GM18505 (cell line): ENCODE measurements around the gene HTR4.

Source experiments
- ATAC-seq: cut with Tn5 transposase; IDR thresholded peaks from one replicate; pipeline ENCODE4 v1.9.1; 2021; ENCODE audit not compliant: unreplicated experiment
- POLR2A ChIP-seq: IDR thresholded peaks from 4 replicates; pipeline ENCODE4 v1.6.1; 2011; ENCODE audit warnings: borderline replicate concordance; ENCODE audit not compliant: insufficient read depth, insufficient read length; ENCODE audit errors: extremely low read depth

HTR4 gene

DNA sequence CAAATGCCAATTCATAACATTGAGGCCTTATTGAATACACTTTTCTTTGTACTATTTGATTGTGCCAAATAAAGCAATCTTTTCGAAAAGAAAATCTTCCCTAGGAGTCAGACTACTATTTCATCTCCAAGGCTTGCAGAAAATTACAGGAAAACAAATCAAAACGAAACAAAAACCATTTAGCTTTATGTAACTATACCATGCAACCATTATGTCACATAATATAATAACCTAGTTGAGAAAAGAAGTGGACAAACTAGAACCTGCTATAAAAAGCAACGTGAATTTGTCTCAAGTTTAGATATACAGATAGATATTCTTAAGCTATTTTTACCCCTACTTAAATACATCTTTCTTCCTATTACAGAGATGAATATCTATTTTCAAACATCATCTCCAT lies 18.0 kb downstream of the HTR4 start:
- no peak for ATAC-seq
- no peak for TF ChIP-seq POLR2A

DNA sequence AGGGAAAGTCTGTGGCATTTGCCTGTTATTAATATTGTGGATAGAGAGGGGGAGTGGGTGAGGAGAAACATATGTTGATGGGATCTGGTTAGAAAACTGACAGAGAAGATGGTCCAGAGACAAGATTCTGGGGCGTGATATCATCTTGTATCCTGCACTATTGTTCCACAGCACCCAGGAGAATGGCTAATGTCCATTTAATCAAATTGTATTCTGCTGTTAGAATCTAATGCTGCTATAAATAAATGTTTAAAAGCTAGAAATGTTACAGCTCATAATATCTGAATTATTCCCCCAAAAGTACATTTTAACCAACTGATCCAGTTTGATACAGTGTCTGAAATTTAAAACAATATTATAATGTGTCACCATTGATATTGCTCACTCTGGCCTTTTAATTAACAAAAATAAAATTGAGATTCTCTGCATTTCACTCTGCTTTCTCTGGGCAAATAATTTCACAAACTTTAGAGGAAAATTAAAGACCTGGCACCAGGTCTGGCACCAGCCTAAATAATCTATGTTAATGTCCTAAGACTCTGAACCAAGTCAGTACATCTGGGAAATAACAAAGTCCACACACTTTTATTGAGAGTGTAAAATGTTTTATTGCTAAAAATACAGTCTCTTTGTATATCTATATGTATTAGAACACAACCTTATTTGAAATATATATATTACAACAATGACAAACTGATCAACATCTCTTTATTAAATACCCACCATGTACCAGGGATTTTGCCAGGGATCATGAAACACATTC lies 18.8 kb downstream of the HTR4 start:
- ATAC-seq: no peak
- no peak for TF ChIP-seq POLR2A

DNA sequence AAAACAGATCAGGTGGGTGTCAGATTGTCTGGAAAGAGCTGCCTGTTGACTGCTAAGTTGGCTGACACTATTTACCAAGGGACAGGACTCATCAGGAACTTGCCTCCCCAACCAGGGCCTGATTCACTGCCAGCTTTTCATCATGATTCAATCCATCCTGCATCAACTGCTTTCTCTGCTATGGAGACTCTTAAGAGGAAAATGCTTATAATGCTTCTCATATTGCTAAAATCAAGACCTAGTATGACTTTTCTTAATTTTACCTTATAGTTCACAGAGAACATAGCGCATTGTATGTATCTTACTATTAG lies 21.3 kb downstream of the HTR4 start:
- no peak for TF ChIP-seq POLR2A
- ATAC-seq: no peak

DNA sequence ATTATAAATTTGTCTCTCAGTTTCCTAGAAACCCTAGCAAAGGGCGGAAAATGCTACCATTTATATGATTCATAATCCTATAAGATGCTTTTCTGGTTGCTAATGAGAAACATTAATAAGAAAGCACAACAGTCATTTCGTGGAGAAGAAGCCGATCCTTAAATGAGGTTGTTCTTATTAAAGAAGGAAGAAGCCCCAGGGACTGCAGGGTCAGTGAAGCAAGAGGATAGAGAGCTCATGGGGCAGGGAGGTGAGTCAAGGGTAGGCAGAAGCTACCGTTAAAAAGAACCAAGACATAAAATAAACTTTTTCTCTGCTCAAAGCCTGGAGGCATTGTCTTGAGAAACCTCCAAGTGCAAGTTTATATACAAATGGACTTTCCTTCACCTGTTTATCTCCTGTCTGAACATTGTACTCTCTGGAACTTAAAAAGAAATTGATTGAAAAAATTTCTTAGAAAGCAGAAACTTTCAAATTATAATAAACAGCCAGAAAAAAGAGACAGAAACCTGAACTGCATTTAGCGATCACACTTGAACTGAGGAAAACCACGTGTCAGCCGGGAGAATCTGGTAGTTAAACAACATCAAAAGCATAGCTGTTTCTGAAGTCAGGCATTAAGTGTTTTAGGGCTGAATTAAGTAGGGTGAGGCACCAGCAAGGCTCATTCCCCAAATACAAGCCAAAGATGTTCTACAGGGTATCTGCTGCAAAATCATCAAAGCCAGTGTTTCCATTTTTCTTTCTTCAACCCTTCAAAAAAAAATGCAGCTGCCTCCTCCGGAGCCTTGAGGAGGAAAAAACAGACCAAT lies 21.9 kb downstream of the HTR4 start:
- ATAC-seq: no peak
- no peak for TF ChIP-seq POLR2A

DNA sequence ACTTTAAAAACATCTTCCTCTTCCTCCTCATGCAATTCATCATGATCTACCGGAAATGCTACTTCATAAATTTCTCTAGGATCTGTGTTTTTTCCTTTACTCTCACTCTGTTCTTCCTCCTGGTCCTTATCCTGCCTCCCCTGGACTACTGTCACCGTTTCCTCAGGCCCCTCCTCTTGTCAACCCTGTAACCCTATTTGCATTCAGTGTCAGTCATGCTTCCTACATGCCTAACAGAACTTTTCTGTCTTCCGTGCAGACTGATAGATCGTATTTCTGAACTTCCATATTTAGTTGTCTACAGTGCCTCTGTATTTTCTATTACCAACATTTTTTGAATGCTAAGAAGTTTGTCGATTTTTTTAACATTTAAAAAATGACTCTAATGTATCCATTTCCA lies 27.3 kb downstream of the HTR4 start:
- no peak for TF ChIP-seq POLR2A
- ATAC-seq: no peak

DNA sequence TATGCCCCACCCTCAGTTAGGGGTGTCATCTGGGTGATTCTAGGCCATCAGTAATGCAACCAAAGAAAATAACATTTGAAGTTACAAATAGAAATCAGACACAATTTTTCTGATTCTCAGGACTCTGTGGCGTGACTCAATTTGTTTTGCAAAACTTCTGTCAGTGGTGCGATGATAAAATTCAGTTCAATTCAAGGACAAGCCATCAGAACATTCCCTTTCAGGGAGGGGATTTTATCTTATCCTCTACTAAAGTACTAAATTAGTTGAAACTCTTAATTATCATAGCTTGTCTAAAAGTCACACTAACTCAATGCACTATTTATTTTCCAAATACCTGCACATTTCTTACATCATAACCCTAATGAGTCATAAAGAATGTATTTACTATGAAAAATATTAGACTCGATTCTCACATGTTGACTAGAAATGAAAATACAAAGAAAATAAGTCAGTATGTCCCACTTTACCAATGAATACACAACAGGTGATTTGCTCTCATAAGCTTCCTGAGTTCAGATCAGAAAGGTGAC lies 28.2 kb downstream of the HTR4 start:
- ATAC-seq: no peak
- TF ChIP-seq POLR2A: no peak

DNA sequence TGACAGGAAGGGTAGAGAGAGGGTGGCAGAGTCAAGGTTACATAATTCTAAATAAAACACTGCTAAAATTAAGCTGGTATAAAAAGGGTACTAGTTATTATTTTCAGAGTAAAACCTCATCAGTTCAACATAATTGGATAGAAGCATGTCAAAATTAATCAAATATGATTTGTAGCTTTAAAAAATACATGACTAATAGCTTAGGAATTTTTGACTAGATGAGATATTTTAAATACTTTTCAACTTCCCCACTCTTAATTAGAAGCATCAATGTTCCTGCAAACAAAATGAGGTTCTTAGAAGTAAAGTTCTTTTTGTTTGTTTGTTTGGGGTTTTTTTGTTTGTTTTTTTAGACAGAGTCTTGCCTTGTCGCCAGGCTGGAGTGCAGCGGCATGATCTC lies 29.1 kb downstream of the HTR4 start:
- TF ChIP-seq POLR2A: no peak
- no peak for ATAC-seq

DNA sequence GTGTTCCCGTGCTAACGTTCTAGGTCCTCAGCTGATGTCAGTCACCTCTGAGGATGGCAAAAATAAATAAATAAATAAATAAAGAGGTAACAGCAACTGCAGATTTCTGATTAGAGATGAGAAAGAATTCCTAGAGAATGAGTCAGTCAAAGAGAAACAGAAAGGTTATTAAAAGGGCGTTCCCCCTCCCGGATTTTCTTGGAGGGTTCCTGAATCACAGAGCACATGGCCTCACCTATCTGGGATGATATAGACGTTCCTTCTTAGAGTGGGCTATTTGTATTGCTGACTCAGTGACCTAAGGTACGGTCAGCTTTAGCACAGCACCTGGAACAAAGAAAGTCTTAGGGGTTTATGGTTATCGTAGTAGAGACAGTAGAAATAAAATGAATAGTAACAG lies 30.6 kb downstream of the HTR4 start:
- ATAC-seq: no peak
- TF ChIP-seq POLR2A: no peak

DNA sequence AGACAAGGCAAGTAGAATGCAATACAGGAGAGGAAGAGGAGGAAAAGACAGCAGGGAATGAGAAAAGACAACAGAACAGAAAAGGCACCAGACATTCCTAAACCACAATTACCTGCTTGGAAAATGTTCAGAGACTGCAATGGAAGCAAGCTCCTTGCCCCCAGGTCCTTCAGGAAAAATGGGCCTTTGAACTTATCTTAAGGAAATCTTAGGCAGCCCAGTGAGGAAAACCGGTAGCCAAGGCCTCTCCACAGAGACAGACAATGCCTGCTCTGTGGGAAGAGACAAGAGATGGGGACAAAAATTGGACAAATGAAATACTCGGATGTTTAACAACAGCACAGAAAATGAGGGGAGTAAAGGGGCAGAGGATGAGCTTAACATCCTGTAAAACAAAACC lies 31.2 kb downstream of the HTR4 start:
- no peak for TF ChIP-seq POLR2A
- no peak for ATAC-seq

DNA sequence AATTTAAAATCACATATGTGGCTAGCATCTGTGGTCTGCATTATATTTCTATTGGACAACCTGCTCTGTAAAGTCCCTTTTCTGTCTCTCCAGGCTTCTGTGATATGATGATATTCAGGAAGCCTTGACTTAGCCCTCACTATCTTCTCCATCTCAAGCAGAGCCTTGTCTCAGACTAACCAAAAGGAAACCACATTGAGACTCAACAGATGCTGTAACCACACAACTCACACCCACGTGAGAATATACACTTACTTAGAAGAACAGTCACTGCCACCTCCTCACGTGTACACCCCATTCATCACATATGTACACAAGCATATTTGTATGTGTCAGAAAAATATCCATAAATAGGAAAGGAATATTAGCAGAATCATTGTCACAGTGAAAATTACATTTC lies 33.6 kb downstream of the HTR4 start:
- no peak for ATAC-seq
- TF ChIP-seq POLR2A: no peak

DNA sequence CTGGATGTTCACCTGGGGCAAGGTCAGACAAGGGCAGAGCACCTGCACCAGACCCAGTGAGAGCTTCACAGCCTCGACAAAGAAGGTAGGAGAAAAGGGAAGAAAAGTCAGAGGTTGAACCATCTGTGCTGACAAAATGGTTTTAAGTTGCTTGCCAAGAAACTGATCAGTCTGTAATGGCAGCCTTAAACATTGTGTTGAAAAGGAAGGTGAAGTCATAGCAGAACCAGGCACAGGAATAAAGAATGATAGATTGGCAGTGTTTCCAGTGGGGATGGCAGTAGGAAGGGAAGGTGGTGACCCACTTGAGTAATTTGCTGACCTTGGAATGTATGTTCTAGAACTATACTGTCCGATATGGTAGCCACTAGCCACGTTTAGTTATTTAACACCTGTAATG lies 34.2 kb downstream of the HTR4 start:
- no peak for ATAC-seq
- TF ChIP-seq POLR2A: no peak

DNA sequence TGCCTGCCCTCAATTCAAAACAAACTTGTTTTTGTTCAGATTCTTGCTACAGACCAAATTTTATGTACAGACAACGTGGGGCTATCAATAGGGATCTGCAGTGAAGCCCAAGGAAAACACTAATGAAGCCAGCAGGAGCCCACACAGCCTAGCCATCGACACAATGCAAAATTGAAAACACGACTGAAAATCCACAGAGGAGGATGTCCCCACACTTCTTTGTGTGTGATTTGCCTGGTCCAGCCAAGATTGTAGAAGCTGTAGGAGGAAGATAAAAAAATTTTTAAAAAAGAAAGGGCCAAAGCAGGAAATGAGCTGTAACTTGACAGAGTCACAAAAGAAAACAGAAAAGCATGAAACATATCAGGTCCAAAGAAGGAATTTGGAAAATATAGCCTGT lies 34.8 kb downstream of the HTR4 start:
- ATAC-seq: no peak
- no peak for TF ChIP-seq POLR2A

DNA sequence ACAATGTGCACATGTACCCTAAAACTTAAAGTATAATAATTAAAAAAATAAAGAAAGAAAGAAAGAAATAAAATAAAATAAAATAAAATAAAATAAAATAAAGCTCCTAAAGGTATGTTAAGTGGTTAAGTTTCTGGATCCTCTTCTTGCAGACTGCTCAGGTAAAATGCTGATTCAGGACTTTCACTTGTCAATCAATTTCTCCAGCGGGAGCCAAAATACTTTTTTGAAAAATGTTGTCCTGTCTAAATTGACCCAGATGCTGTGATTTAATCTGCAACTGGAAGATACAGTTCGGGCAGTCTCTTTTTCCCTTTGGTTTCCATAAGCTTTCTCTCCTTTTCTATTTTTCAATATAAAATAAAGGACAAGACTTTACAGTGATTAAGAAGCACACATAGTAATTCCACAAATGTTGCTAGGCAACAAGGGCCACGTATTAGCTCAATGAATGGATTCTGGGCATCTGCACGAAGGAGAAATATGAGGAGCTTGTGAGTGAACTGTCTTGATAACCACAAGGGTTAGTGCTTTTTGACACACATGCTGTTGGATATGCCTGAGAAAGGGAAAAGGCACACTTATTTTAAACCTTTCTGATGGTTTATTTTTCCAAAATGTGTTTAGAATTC lies 38.6 kb downstream of the HTR4 start:
- TF ChIP-seq POLR2A: no peak
- no peak for ATAC-seq

DNA sequence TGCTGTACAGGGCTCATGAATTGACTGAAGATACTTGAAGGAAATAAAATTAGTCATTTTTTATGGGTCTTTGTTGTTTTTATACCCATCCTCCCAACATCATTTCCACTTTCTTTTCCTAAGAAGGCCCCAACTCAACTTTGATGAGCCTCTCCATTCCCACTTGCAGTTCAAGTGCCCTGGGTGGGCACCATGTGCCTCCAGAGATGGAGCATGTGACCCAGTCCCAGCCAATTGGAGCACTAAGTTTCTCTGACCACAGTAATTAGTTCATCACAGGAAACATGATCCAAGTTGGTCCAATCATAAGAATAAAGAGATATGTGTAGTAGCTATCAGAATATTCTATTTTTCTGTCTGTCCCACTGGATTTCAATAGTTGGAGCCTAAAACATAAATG lies 46.9 kb downstream of the HTR4 start:
- no peak for ATAC-seq
- TF ChIP-seq POLR2A: no peak
